HFF-Myc (cell line): ENCODE measurements around the gene KCNK6.

Experiments
- DNase-seq: peaks from one replicate; pipeline ENCODE4 v3.0.0-alpha.2; 2011; ENCODE audit warnings: low read depth; ENCODE audit errors: extremely low read depth
- H3K4me3 ChIP-seq: replicated peaks from 2 replicates; pipeline ENCODE4 v1.5.1; 2011; ENCODE audit warnings: low read depth, mild to moderate bottlenecking, control low read depth, low read length
- CTCF ChIP-seq: IDR thresholded peaks from 2 replicates; pipeline ENCODE4 v1.5.1; 2012; ENCODE audit warnings: mild to moderate bottlenecking, low read depth, low read length, control low read depth; ENCODE audit errors: missing control alignments

The KCNK6 gene

GRCh38 chr19:38370299-38370698 is 50.7 kb downstream of the KCNK6 start:
- no peak for TF ChIP-seq CTCF
- no peak for DNase-seq
- H3K4me3 ChIP-seq, result no peak overlapping the region

- TF ChIP-seq CTCF, result no peak
- no peak overlapping the region for H3K4me3 ChIP-seq
- no peak for DNase-seq
These were observed 51.4 kb downstream of the KCNK6 start for GRCh38 chr19:38371081-38371480.

GRCh38 chr19:38373907-38374331 is 54.3 kb downstream of the KCNK6 start:
- TF ChIP-seq CTCF, result no peak
- peak overlapping the region; percentile 97 for H3K4me3 ChIP-seq
- no peak for DNase-seq

- TF ChIP-seq CTCF, result peak; percentile 9
- peak; percentile 96 for DNase-seq
- H3K4me3 ChIP-seq, result peak within 1 kb of the TSS; percentile 97
These were observed 54.9 kb downstream of the KCNK6 start, which contains the start of gene PSMD8 for GRCh38 chr19:38374332-38375097. TSS of gene PSMD8 (plus strand) at chr19:38374571. CDS start at chr19:38374602, 31 bp downstream.

- no peak for TF ChIP-seq CTCF
- H3K4me3 ChIP-seq, result peak overlapping the region; percentile 97
- DNase-seq, result no peak
These were observed 55.5 kb downstream of the KCNK6 start for GRCh38 chr19:38375098-38375493.

- DNase-seq, result no peak
- TF ChIP-seq CTCF, result no peak
- H3K4me3 ChIP-seq, result peak overlapping the region; percentile 97
These were observed 56.1 kb downstream of the KCNK6 start for GRCh38 chr19:38375748-38376147.
